H1 (cell line): ENCODE results near the gene MAPK8IP3. TPM values are rescaled to one million over a fixed set of nuclear protein-coding genes. Genes with fewer than 3 reads are reported as not detected.

ENCODE experiments used
- CTCF ChIA-PET: fragments of 300-600 bp; sonication (Branson Sonifier 250); formaldehyde crosslinking; loops from one replicate; lab custom pipeline; 2021; ENCODE audit not compliant: partially characterized antibody; lab: Charles Lee
- POLR2A ChIA-PET: fragments of 300-600 bp; sonication (Branson Sonifier 250); formaldehyde crosslinking; loops from one replicate; lab custom pipeline; 2021; ENCODE audit warnings: inconsistent platforms; ENCODE audit not compliant: partially characterized antibody; lab: Charles Lee
- DNase-seq, 2 experiments: peaks; one replicate each; pipeline versions ENCODE4 v3.0.0 to v3.0.0-alpha.2; 2010 to 2022; ENCODE audit warnings: low spot score in 2 of 2, low read depth in 1 of 2, mixed read lengths in 1 of 2
- FAIRE-seq: peaks from 2 replicates; lab custom pipeline; 2011; peaks lifted over from hg19 to GRCh38; lab: Jason Lieb, UNC
- H2AFZ ChIP-seq: 2 replicates; pipeline ENCODE4 v1.8.1; 2012; ENCODE audit warnings: low read length, inconsistent platforms
- H2AK5ac ChIP-seq: 2 replicates; pipeline ENCODE4 v1.6.1; 2013; ENCODE audit warnings: low read depth, low read length
- H2BK120ac ChIP-seq: replicated peaks from 2 replicates; pipeline ENCODE3; 2013; ENCODE audit warnings: low read depth, low read length, inconsistent platforms
- H2BK12ac ChIP-seq: 2 replicates; pipeline ENCODE4 v1.6.1; 2013; ENCODE audit warnings: low read depth, low read length
- H2BK15ac ChIP-seq: 2 replicates; pipeline ENCODE4 v1.6.1; 2013; ENCODE audit warnings: low read length
- H2BK20ac ChIP-seq: 2 replicates; pipeline ENCODE4 v1.6.1; 2013; ENCODE audit warnings: low read length
- H2BK5ac ChIP-seq: 2 replicates; pipeline ENCODE4 v1.6.1; 2013; ENCODE audit warnings: low read depth, low read length
- H3K14ac ChIP-seq: 2 replicates; pipeline ENCODE4 v1.6.1; 2013; ENCODE audit warnings: inconsistent platforms; ENCODE audit not compliant: insufficient read length
- H3K18ac ChIP-seq: 2 replicates; pipeline ENCODE4 v1.6.1; 2013; ENCODE audit warnings: low read length; ENCODE audit errors: extremely low read depth
- H3K23ac ChIP-seq: 2 replicates; pipeline ENCODE4 v1.6.1; 2013; ENCODE audit warnings: inconsistent platforms; ENCODE audit not compliant: insufficient read length
- H3K23me2 ChIP-seq: 2 replicates; pipeline ENCODE4 v1.6.1; 2013; ENCODE audit warnings: low read depth, low read length
- H3K27ac ChIP-seq: 2 replicates; pipeline ENCODE4 v1.6.1; 2011; ENCODE audit warnings: low read depth, low read length, inconsistent platforms
- H3K27me3 ChIP-seq, 4 experiments: replicated peaks in 1 of 4; 1 replicate in 1 of 4; 2 replicates in 3 of 4; pipeline versions ENCODE4 v1.6.1 to v1.8.1; 2011 to 2013; ENCODE audit warnings: low read length in 3 of 4, mild to moderate bottlenecking in 3 of 4, inconsistent platforms in 2 of 4, mixed read lengths in 2 of 4, moderate library complexity in 1 of 4; ENCODE audit not compliant: control insufficient read depth in 3 of 4, insufficient read depth in 3 of 4; ENCODE audit errors: extremely low read depth in 1 of 4
- H3K36me3 ChIP-seq, 4 experiments: 2 replicates each; pipeline versions ENCODE4 v1.6.1 to v1.8.1; 2011 to 2013; ENCODE audit warnings: mild to moderate bottlenecking in 4 of 4, low read length in 3 of 4, moderate library complexity in 2 of 4, control low read depth in 1 of 4, inconsistent platforms in 1 of 4; ENCODE audit not compliant: insufficient read depth in 4 of 4, control insufficient read depth in 2 of 4
- H3K4ac ChIP-seq: replicated peaks from 2 replicates; pipeline ENCODE3; 2013; ENCODE audit warnings: low read length, low read depth, mixed read lengths, inconsistent platforms; ENCODE audit not compliant: insufficient read length
- H3K4me1 ChIP-seq, 4 experiments: replicated peaks in 1 of 4; 1 replicate in 1 of 4; 2 replicates in 3 of 4; pipeline versions ENCODE4 v1.6.1 to v1.8.1; 2011 to 2013; ENCODE audit warnings: low read length in 3 of 4, inconsistent platforms in 2 of 4, mixed read lengths in 1 of 4; ENCODE audit not compliant: insufficient read depth in 4 of 4, control insufficient read depth in 3 of 4
- H3K4me2 ChIP-seq, 2 experiments: 2 replicates each; pipeline versions ENCODE4 v1.6.1 to v1.8.1; 2011 to 2013; ENCODE audit warnings: low read depth in 2 of 2, low read length in 2 of 2, control low read depth in 1 of 2, inconsistent platforms in 1 of 2, mild to moderate bottlenecking in 1 of 2; ENCODE audit not compliant: insufficient read depth in 1 of 2
- H3K4me3 ChIP-seq, 4 experiments: fragments of 200-600, 300-600 bp in 1 of 4; sonication (generic), shearing (Covaris generic), sonication (Bioruptor Twin) in 1 of 4; 2 replicates each; pipeline versions ENCODE4 v1.5.1 to v1.8.1; 2011 to 2016; ENCODE audit warnings: low read length in 4 of 4, low read depth in 3 of 4, control low read depth in 2 of 4, inconsistent platforms in 2 of 4, mild to moderate bottlenecking in 2 of 4, mixed read lengths in 1 of 4, moderate library complexity in 1 of 4; ENCODE audit not compliant: insufficient read depth in 2 of 4; ENCODE audit errors: extremely low read depth in 1 of 4
- H3K56ac ChIP-seq: replicated peaks from 2 replicates; pipeline ENCODE3; 2013; ENCODE audit warnings: low read depth, mild to moderate bottlenecking, mixed read lengths, low read length, inconsistent platforms; ENCODE audit not compliant: insufficient read length
- H3K79me1 ChIP-seq: 2 replicates; pipeline ENCODE4 v1.6.1; 2013; ENCODE audit warnings: low read depth, low read length, control low read depth
- H3K79me2 ChIP-seq, 2 experiments: 2 replicates each; pipeline versions ENCODE4 v1.6.1 to v1.8.1; 2012 to 2013; ENCODE audit warnings: low read length in 2 of 2, mild to moderate bottlenecking in 2 of 2, inconsistent platforms in 1 of 2; ENCODE audit not compliant: insufficient read depth in 2 of 2, control insufficient read depth in 1 of 2
- H3K9ac ChIP-seq, 4 experiments: replicated peaks in 1 of 4; 1 replicate in 1 of 4; 2 replicates in 3 of 4; pipeline versions ENCODE4 v1.6.1 to v1.8.1; 2011 to 2013; ENCODE audit warnings: low read depth in 3 of 4, low read length in 3 of 4, control low read depth in 2 of 4, mild to moderate bottlenecking in 2 of 4, moderate library complexity in 2 of 4, inconsistent platforms in 1 of 4; ENCODE audit errors: extremely low read depth in 1 of 4
- H3K9me3 ChIP-seq, 2 experiments: 2 replicates each; pipeline versions ENCODE4 v1.6.1 to v1.8.1; 2012 to 2013; ENCODE audit warnings: mild to moderate bottlenecking in 2 of 2, moderate library complexity in 2 of 2, control low read depth in 1 of 2, inconsistent platforms in 1 of 2, low read depth in 1 of 2, low read length in 1 of 2, mixed read lengths in 1 of 2; ENCODE audit not compliant: insufficient read depth in 2 of 2
- H4K20me1 ChIP-seq, 2 experiments: replicated peaks in 1 of 2; 2 replicates each; pipeline versions ENCODE3 to v1.8.1; 2011 to 2013; ENCODE audit warnings: inconsistent platforms in 2 of 2, low read length in 2 of 2, mild to moderate bottlenecking in 1 of 2; ENCODE audit not compliant: insufficient read depth in 2 of 2, control insufficient read depth in 1 of 2
- H4K5ac ChIP-seq: 2 replicates; pipeline ENCODE4 v1.6.1; 2013; ENCODE audit warnings: low read length, low read depth, mixed read lengths, inconsistent platforms; ENCODE audit not compliant: insufficient read length
- H4K8ac ChIP-seq: 2 replicates; pipeline ENCODE4 v1.8.0; 2013; ENCODE audit warnings: mild to moderate bottlenecking, moderate library complexity, low read length, inconsistent platforms; ENCODE audit not compliant: insufficient read depth; ENCODE audit errors: extremely low read depth
- H4K91ac ChIP-seq: replicated peaks from 2 replicates; pipeline ENCODE3; 2013; ENCODE audit warnings: low read length, mixed read lengths, inconsistent platforms; ENCODE audit not compliant: insufficient read length
- E2F6 ChIP-seq: IDR thresholded peaks from 2 replicates; pipeline ENCODE4 v1.6.1; 2012; ENCODE audit warnings: inconsistent platforms
- HDAC2 ChIP-seq, 2 experiments: fragments of 300-600 bp in 1 of 2; sonication (generic) in 1 of 2; IDR thresholded peaks; 2 replicates each; pipeline ENCODE4 v1.6.1; 2011 to 2012; ENCODE audit warnings: low read depth in 2 of 2, low read length in 2 of 2, mild to moderate bottlenecking in 2 of 2, moderate library complexity in 2 of 2, borderline replicate concordance in 1 of 2, inconsistent platforms in 1 of 2
- WGBS, 2 experiments: shearing (Covaris generic) in 1 of 2; methylation state at CpG; one replicate each; pipeline versions ENCODE4 v1.1.6 to v1.1.7; 2013 to 2015; ENCODE audit warnings: low lambda C conversion rate in 2 of 2, mixed read lengths in 2 of 2, inconsistent platforms in 1 of 2, low coverage in 1 of 2, missing lambda C conversion rate in 1 of 2; ENCODE audit not compliant: insufficient replicate concordance in 2 of 2, insufficient coverage in 1 of 2, insufficient read length in 1 of 2; ENCODE audit errors: extremely low coverage in 1 of 2, missing lambda C conversion rate in 1 of 2; 5-methylcytosine and 5-hydroxymethylcytosine counted together
- polyA plus RNA-seq, 7 experiments: library from polyadenylated mRNA; depleted of rRNA in 3 of 7; stranded (reverse) in 5 of 7; unstranded in 2 of 7; fragments of >200 nt in 5 of 7; fragments of 200-250 nt in 2 of 7; gene quantifications; 1 replicate in 5 of 7; 2 replicates in 1 of 7; 4 replicates in 1 of 7; pipeline versions ENCODE4 v1.2.1 to v1.2.3, GENCODE V29; 2011 to 2013; ENCODE audit warnings: missing spikeins in 2 of 7, mixed read lengths in 2 of 7
- total RNA-seq: library from RNA; stranded (reverse); fragmentation: NEBNext Ultra II Directional; extraction: Animal tissue kit (Norgen Biotek cat#: 25700); gene quantifications from 2 replicates; pipeline ENCODE4 v1.2.1, GENCODE V29; 2021

The MAPK8IP3 gene
- total and polyA plus RNA-seq, 2 of the 8 experiments (the other 6 are each of a cell fraction or from before 2014, with no cell fraction given) = 16.9 to 43.4 TPM

- no peaks in the 10 kb centered on the region; a peak in 1 of 4 replicates for H3K9me3 ChIP-seq
- H3K27me3 ChIP-seq = no peaks in the 10 kb centered on the region
- H3K18ac ChIP-seq = no peak overlapping the region
- H3K79me2 ChIP-seq = peaks cover 0 to 4% of the 10 kb centered on the region in 2 experiments; a peak in 2 of 4 replicates
- WGBS, 2 experiments = 90% methylated on average over 48 of the region's 53 CpGs; no CpG with 5 or more reads in 1 of the 2 experiments
- H2AK5ac ChIP-seq = no peak overlapping the region
- no peak overlapping the region for H4K5ac ChIP-seq
- H4K20me1 ChIP-seq = peaks cover 6 to 7% of the 10 kb centered on the region in 2 experiments
- H2BK5ac ChIP-seq = no peak overlapping the region
- no peak overlapping the region for H2AFZ ChIP-seq
- no peak overlapping the region for H3K23ac ChIP-seq
- H4K8ac ChIP-seq = peak overlapping the region; percentile 25; the same call in 1 of the 2 replicates
- no peak overlapping the region for H3K4me2 ChIP-seq
- DNase-seq (no peak), FAIRE-seq (no peak)
- no peak for TF ChIP-seq HDAC2 (IDR thresholded peaks at IDR 0.05; ENCODE audit: borderline replicate concordance in 1 of 2, low read depth in 2 of 2, low read length in 2 of 2)
- TF ChIP-seq E2F6 = no peak
- no peak overlapping the region for H3K14ac ChIP-seq
- H3K79me1 ChIP-seq = peaks cover 2% of the 10 kb centered on the region
- no peak overlapping the region for H2BK120ac ChIP-seq
- CTCF ChIA-PET = interaction anchor here (0.8 to 1.3 kb wide), 4 partner anchors 9 to 67 kb away, joined by 3 to 5 read pairs (median 3); partner anchors contain the start of genes NUBP2 and SPSB3
- no peak overlapping the region for H3K4me3 ChIP-seq
- POLR2A ChIA-PET = interaction anchor here (0.6 to 4.2 kb wide), 7 partner anchors 9 to 113 kb away, joined by 3 to 26 read pairs (median 3); partner anchors contain the start of genes EME2, JPT2, MRPS34 and NME3
- H2BK12ac ChIP-seq = no peak overlapping the region
- no peaks in the 10 kb centered on the region for H3K4me1 ChIP-seq
- no peak overlapping the region for H4K91ac ChIP-seq
- H3K9ac ChIP-seq = no peak overlapping the region
- no peaks in the 10 kb centered on the region for H3K23me2 ChIP-seq
- no peak overlapping the region for H3K4ac ChIP-seq
- no peak overlapping the region for H2BK20ac ChIP-seq
- no peak overlapping the region for H2BK15ac ChIP-seq
- H3K27ac ChIP-seq = no peak overlapping the region
- H3K56ac ChIP-seq = no peak overlapping the region
- H3K36me3 ChIP-seq = peaks cover 0 to 42% (median 2%) of the 10 kb centered on the region in 4 experiments; a peak in 4 of 8 replicates
Measured at GRCh38 chr16:1791256-1791942, 85.4 kb downstream of the MAPK8IP3 start.
